GM19043 (cell line): ENCODE results near the gene NPLOC4.
"Not testable (repeated sequence)": the region's sequence is repeated elsewhere in the genome, so short reads cannot be mapped to it uniquely, and the experiment has no call there.

Source experiments
- ATAC-seq: cut with Tn5 transposase; IDR thresholded peaks from one replicate; pipeline ENCODE4 v1.9.1; 2021; ENCODE audit warnings: low read depth; ENCODE audit not compliant: unreplicated experiment

Gene NPLOC4

GRCh38 chr17:81636505-81637288 lies at the start of gene NPLOC4, which contains the start of gene TSPAN10:
NPLOC4 (minus strand) TSS chr17:81637112; CDS start chr17:81636930, 182 bp downstream.
TSPAN10 (plus strand) TSS chr17:81637196; CDS start chr17:81642413, 5,217 bp downstream.
- ATAC-seq, result peak; percentile 57

- no peak for ATAC-seq
Observed at GRCh38 chr17:81686614-81687013, 49.7 kb upstream of the NPLOC4 start.

- no peak for ATAC-seq
Observed at GRCh38 chr17:81685108-81685507, 48.2 kb upstream of the NPLOC4 start.

DNA sequence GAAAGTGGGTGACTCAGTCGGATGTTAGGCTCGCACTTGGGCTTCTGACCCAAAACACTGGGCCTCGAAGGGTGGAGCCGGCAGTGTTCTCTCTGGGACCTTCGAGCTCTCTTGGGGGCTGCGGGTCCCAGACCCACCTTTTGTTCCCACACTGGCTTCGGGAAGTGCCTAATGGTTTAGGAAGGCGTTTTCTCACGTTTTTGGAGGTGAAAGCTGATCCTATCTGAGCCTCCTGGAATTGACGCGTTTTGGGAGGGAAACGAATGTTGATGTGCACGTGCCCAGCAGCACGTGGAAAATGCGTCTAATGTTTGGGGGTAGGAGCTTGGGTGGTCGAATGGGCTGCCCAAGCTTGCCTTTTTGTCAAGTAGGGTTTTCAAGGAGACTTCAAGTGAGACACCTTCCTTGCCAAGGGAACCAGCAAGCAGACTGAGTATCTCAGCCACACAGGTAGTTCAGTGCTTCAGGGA lies 47.6 kb upstream of the NPLOC4 start:
- no peak for ATAC-seq

DNA sequence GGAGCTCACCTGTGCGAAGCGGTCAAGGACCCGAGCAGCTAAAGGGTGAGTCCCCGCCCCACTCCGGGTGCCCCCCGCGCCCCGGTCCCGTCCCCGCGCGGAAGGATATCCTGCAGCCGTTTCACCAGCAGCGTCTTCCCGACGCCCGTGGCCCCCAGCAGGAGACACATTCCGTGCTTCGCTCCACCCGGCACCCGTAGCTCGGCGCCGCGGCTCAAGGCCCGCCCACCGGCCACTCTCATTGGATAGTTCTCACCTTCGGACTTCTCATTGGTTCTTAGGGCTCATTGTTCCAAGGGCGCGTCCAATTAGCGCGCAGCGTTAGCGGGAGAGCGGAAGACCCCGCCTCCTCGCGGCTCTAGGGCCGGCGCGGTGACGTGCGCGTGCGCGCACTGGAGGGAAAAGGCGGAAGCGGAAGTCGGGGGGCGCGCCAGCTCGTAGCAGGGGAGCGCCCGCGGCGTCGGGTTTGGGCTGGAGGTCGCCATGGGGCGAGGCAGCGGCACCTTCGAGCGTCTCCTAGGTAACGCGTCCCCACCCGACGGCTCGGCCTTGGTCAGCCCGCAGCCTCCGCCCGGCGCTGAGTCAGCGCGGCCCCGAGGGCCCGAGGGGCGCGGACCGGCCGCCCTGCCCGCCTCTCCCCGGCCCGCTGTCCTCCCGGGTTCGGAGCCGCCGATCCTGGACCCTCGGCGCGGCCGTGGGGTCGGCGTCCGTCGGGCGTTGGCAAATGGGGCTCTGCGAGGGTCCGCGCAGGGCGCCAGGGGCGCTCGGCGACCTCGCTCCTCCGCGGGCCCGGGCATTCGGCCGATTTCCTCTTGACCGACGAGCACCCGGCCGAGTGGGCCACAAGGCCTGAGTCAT lies 46.9 kb upstream of the NPLOC4 start, which contains the start of the genes ARL16 and HGS:
TSS of gene ARL16 (minus strand) at position 214 of the 858 bp plus-strand sequence. CDS start at position 170, 44 bp downstream.
TSS of gene HGS (plus strand) at position 428 of the 858 bp plus-strand sequence. CDS start at position 484, 56 bp downstream.
- ATAC-seq, result peak; percentile 96

DNA sequence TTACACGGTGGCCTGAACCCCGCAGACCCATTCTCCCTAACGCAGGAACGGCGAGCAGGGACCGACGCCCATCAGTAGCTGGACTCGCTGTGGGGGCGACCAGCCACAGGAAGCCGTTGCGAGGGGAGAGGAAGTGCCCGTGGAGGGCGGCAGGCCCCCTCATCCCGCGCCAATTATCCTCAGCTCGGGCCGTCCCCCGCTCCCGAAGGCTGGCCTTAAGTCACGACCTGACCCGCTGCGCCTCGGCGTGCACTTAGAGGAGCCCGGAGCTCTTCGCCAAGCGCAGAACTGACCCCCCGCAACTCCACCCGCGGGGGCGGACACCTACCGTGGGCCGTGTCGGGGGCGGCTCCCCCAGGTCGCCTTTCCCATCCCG lies 46.3 kb upstream of the NPLOC4 start:
- ATAC-seq, result peak; percentile 6

GRCh38 chr17:81682565-81683207 lies 45.8 kb upstream of the NPLOC4 start:
- no peak for ATAC-seq

GRCh38 chr17:81681672-81682071 lies 44.8 kb upstream of the NPLOC4 start:
- ATAC-seq, result no peak

DNA sequence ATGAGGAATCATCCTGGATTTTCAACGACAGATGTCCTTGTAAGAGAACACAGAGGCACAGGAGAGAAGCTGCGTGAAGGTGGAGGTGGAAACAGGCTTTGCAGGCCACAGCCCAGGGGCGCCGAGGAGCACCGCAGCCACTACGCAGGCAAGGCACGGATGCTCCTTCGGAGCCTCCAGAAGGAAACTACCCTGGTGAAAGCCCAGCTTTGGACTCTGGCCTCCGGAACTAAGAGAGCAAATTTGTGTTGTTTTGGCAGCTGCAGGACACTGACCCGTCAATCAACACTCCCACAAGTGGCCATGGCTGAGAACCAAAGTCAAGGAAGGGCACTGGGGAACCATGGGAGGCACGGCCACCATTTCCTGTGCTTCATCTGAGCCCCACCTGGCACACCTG lies 43.2 kb upstream of the NPLOC4 start:
- no peak for ATAC-seq

DNA sequence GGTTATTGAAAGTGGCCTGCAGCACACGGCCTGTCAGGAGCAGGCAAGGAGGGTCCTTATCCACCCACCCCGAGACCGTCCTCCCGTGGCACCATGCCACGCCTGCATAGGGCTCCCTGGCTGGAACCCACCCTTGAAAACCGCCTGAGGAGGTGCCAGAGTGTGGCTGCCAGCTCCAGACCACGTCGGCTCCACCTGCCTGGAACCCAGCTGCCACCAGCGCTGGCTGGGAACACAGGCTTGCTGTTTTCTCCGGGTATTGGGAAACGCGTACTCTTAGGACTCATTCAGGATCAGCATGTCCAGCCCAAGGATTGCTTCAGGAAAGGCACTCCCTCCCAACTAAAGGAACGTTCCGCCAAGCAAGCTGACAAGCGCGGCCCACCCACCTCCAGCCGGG lies 40.0 kb upstream of the NPLOC4 start:
- ATAC-seq, result no peak

DNA sequence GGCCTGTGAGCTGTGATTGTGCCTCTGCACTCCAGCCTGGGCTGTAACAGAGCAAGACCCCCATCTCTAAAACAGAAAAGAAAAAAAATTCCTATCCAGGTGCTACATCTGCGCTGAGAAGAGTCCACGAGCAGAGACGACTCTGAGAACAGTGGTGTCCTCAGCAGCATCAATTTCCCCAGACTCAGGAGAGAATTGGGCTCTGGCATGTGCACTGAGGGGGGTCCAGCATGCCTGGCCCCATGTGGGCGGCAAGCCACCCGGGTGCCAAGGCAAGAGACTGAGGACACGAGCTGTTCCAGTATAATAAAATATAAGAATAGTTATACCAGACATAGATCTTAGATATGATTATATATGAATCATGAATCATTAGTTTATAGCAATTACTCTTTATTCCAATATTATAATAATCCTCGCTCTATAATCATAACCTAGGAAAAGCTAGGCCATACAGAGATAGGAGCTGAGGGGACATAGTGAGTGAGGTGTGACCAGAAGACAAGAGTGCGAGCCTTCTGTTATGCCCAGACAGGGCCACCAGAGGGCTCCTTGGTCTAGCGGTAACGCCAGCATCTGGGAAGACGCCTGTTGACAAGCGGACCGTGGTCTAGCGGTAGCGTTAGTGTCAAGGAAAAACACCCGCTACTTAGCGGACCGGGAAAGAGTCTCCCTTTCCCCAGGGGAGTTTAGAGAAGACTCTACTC lies 38.8 kb upstream of the NPLOC4 start:
- ATAC-seq, result not testable (repeated sequence)

GRCh38 chr17:81673561-81674258 lies 36.8 kb upstream of the NPLOC4 start:
- ATAC-seq, result no peak

DNA sequence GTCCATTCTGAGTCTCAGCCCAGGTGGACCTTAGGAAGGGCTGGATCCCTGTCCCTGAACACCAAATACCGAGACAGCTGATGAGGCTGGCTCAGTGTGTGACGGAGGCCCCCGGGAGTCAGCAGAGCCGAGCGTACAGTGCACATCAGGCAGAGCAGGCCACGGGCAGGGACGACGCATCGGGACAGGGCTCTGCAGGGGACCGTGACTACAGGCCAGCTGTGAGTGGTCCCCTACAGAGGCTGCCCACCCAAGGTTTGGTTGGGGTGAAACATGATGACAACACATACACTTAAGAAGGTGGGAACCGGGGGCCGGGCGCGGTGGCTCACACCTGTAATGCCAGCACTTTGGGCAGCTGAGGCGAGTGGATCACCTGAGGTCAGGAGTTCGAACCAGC lies 36.0 kb upstream of the NPLOC4 start:
- ATAC-seq, result no peak

GRCh38 chr17:81672504-81672903 lies 35.6 kb upstream of the NPLOC4 start:
- ATAC-seq, result no peak

- no peak for ATAC-seq
Observed at GRCh38 chr17:81667754-81668153, 30.8 kb upstream of the NPLOC4 start.

- peak; percentile 90 for ATAC-seq
Observed at GRCh38 chr17:81666342-81667191, 29.7 kb upstream of the NPLOC4 start, which contains the start of the genes CCDC137 and OXLD1. CCDC137 (plus strand) TSS chr17:81666737; CDS start chr17:81666767, 30 bp downstream. OXLD1 (minus strand) TSS chr17:81666605; CDS start chr17:81666577, 28 bp downstream.

- peak; percentile 11 for ATAC-seq
Observed at GRCh38 chr17:81666092-81666341, 29.1 kb upstream of the NPLOC4 start.

DNA sequence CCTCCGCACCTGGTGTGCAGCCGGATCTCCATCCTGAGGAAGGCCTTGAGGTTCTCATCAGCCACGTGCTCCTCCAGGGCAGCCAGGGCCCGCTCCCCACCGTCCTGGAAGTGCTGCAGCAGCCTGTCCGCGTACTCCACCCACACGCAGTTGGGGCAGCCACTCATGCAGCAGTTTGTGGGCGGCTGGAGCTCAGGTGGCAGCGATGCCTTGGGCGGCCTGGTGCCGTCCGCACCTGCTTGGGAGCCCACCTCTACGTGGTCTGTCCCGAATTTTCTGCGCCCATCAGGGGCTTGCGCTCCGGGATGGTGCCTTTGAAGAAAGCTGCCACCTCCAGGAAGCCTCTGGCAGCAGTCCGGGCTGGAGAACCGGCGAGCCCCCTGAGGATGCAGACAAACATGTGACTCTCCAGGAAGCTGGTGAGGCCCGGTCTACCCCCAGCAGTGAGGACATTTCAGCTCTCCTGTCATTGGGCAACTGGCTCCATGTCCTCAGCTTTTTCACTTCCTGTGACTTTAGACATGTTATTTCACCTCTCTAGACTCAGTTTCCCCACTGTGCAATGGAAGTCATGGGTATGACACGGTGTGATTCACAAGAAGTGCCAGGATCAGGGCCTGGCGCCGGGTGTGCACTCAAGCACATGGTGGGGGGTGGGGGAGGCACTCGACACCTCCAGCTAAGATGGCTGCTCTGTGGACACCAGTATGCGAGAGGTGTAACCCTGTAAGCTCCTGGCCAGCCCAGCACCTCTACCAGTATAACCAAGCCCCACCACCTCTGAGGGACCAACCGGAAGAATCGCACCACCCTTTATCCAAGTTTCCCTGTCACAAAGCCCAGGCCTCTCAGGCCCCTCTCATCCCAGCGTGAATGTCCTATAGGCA lies 28.5 kb upstream of the NPLOC4 start:
- ATAC-seq, result no peak
